CD4-positive, alpha-beta T cell (primary cell): ENCODE measurements around the gene TRMT1L. TPM values are rescaled to one million over a fixed set of nuclear protein-coding genes. Genes with fewer than 3 reads are reported as not detected.

Experiments used
- ATAC-seq: fragments of 200-7000 bp; cut with Tn5 transposase; one replicate; pipeline ENCODE4 v1.10.0; 2022; ENCODE audit warnings: mild to moderate bottlenecking; ENCODE audit not compliant: poor library complexity
- CTCF ChIA-PET: fragments of 350-600 bp; sonication (Branson Sonifier 250); formaldehyde crosslinking; loops from one replicate; lab custom pipeline; 2021; ENCODE audit warnings: antibody characterized with exemption, inconsistent platforms; lab: Charles Lee
- POLR2A ChIA-PET: fragments of 350-600 bp; sonication (Branson Sonifier 250); formaldehyde crosslinking; loops from one replicate; lab custom pipeline; 2021; ENCODE audit warnings: antibody characterized with exemption, inconsistent platforms; lab: Charles Lee
- DNase-seq, 14 experiments: peaks; one replicate each; pipeline ENCODE4 v3.0.0-alpha.2; 2013 to 2020; ENCODE audit warnings: mixed read lengths in 2 of 14
- H3K27ac ChIP-seq, 2 donors: one replicate each; pipeline versions ENCODE4 v1.5.1 to v1.7.0; 2013; ENCODE audit warnings: low read length in 2 of 2, low read depth in 1 of 2, mild to moderate bottlenecking in 1 of 2
- H3K27me3 ChIP-seq, 2 experiments: 1 replicate in 1 of 2; 2 replicates in 1 of 2; pipeline versions ENCODE4 v1.6.1 to v1.7.0; 2013; ENCODE audit warnings: low read length in 2 of 2, control low read depth in 1 of 2, mild to moderate bottlenecking in 1 of 2, moderate library complexity in 1 of 2; ENCODE audit not compliant: insufficient read depth in 2 of 2, control insufficient read depth in 1 of 2
- H3K36me3 ChIP-seq: one replicate; pipeline ENCODE4 v1.6.1; 2013; ENCODE audit warnings: low read length, control low read depth; ENCODE audit not compliant: insufficient read depth
- H3K4me1 ChIP-seq: one replicate; pipeline ENCODE4 v1.6.1; 2013; ENCODE audit warnings: low read length, control low read depth; ENCODE audit not compliant: insufficient read depth
- H3K4me3 ChIP-seq: one replicate; pipeline ENCODE4 v1.5.1; 2013; ENCODE audit warnings: mild to moderate bottlenecking, low read length, moderate library complexity
- H3K9me3 ChIP-seq, 2 experiments: 1 replicate in 1 of 2; 2 replicates in 1 of 2; pipeline versions ENCODE4 v1.6.1 to v1.7.0; 2013; ENCODE audit warnings: low read length in 2 of 2, mild to moderate bottlenecking in 2 of 2, control low read depth in 1 of 2, moderate library complexity in 1 of 2; ENCODE audit not compliant: control insufficient read depth in 1 of 2, insufficient read depth in 1 of 2
- H3K27ac Mint-ChIP-seq: one replicate; pipeline ENCODE4 v1.8.0; 2020; ENCODE audit warnings: mixed read lengths
- H3K27me3 Mint-ChIP-seq: one replicate; pipeline ENCODE4 v1.8.0; 2021; ENCODE audit warnings: mixed read lengths
- H3K36me3 Mint-ChIP-seq: one replicate; pipeline ENCODE4 v1.8.0; 2021; ENCODE audit warnings: low read depth, mixed read lengths
- H3K4me1 Mint-ChIP-seq: one replicate; pipeline ENCODE4 v1.8.0; 2021; ENCODE audit warnings: low read depth, mixed read lengths
- H3K4me3 Mint-ChIP-seq: one replicate; pipeline ENCODE4 v1.8.0; 2020; ENCODE audit warnings: mild to moderate bottlenecking, mixed read lengths
- H3K9me3 Mint-ChIP-seq: one replicate; pipeline ENCODE4 v1.8.0; 2020; ENCODE audit warnings: mixed read lengths
- intact Hi-C, 2 experiments: fragments of 100-400 bp; cut with DNase I in 1 of 2; cut with micrococcal nuclease in 1 of 2; formaldehyde crosslinking; loops; one replicate each; pipeline versions ENCODE4 v1.15.1 to v1.9.0; 2023 to 2025; cut with DNase I, micrococcal nuclease
- total RNA-seq, 174 experiments: library from RNA in 2 of 174; stranded (reverse) in 2 of 174; gene quantifications; one replicate each; pipeline ENCODE4 v1.2.3 and lab custom pipeline; 2021 to 2026
- TF ChIP-seq, protein P1 (sequence below): fragments of 200-600 bp; IDR thresholded peaks from one replicate; pipeline ENCODE4 v1.8.0; 2022; ENCODE audit warnings: antibody characterized with exemption, mild to moderate bottlenecking

Gene TRMT1L
- total RNA-seq, 2 experiments from 2014 or later, result 2.8 to 4.7 TPM

DNA sequence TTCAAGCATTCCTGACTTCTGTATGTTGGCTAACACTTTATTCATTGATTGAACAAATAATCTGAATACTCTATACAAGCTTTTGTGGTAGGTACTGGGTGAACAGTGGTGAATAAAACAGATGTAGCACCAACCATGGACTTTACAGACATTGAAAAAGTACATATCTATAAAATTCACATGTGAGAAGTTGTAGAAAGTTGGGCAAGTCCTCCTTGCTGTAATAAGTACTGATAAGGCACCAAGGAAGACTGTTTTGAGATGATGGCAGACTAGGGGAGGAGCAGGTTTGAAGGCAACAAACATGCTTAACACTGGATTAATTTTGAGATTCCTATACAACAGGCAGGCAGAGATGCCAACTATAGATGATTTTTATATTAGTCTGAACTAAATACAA, 69.0 kb downstream of the TRMT1L start:
- Mint-ChIP-seq H3K27me3 (no peaks in the 10 kb centered on the region), H3K4me1 (peaks cover 26% of the 10 kb centered on the region), H3K4me3 (no peak overlapping the region), H3K27ac (no peak overlapping the region), H3K9me3 (no peaks in the 10 kb centered on the region), H3K36me3 (peaks cover 62% of the 10 kb centered on the region)
- ChIA-PET CTCF (no interaction called here), POLR2A (no interaction called here)
- ATAC-seq, result no peak
- TF ChIP-seq, protein P1, sequence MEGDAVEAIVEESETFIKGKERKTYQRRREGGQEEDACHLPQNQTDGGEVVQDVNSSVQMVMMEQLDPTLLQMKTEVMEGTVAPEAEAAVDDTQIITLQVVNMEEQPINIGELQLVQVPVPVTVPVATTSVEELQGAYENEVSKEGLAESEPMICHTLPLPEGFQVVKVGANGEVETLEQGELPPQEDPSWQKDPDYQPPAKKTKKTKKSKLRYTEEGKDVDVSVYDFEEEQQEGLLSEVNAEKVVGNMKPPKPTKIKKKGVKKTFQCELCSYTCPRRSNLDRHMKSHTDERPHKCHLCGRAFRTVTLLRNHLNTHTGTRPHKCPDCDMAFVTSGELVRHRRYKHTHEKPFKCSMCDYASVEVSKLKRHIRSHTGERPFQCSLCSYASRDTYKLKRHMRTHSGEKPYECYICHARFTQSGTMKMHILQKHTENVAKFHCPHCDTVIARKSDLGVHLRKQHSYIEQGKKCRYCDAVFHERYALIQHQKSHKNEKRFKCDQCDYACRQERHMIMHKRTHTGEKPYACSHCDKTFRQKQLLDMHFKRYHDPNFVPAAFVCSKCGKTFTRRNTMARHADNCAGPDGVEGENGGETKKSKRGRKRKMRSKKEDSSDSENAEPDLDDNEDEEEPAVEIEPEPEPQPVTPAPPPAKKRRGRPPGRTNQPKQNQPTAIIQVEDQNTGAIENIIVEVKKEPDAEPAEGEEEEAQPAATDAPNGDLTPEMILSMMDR, result no peak
- intact Hi-C loops, result no loop called here
- no peaks in the 10 kb centered on the region for H3K9me3 ChIP-seq
- H3K4me1 ChIP-seq, result no peaks in the 10 kb centered on the region
- H3K27me3 ChIP-seq, result no peaks in the 10 kb centered on the region
- peaks cover 42% of the 10 kb centered on the region for H3K36me3 ChIP-seq
- no peak overlapping the region for H3K27ac ChIP-seq
- no peak for DNase-seq
- H3K4me3 ChIP-seq, result no peak overlapping the region

DNA sequence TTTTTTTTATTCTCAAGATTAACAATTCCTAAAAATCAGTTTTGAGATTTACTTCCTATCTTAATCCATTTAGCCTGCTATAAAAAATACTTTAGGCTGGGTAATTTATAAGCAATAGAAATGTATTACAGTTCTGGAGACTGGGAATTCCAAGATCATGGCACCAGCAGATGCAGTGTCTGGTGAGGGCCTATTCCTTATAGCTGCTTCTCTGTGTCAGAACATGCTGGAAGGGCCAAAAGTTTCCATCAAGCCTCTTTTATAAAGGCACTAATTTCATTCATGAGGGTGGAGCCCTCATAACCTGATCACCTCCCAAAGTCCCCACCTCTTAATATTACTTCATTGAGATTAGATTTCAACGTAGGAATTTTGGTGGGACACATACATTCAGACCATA, 69.7 kb downstream of the TRMT1L start:
- Histone ChIP-seq H3K27ac (no peak overlapping the region), H3K27me3 (no peaks in the 10 kb centered on the region), H3K9me3 (no peaks in the 10 kb centered on the region), H3K36me3 (peaks cover 39% of the 10 kb centered on the region), H3K4me1 (no peaks in the 10 kb centered on the region), H3K4me3 (no peak overlapping the region)
- no peak overlapping the region for H3K4me3 Mint-ChIP-seq
- POLR2A ChIA-PET, result no interaction called here
- TF ChIP-seq, protein P1, result no peak
- H3K27ac Mint-ChIP-seq, result no peak overlapping the region
- no peak for ATAC-seq
- intact Hi-C loops, result no loop called here
- no peaks in the 10 kb centered on the region for H3K9me3 Mint-ChIP-seq
- CTCF ChIA-PET, result no interaction called here
- H3K36me3 Mint-ChIP-seq, result peaks cover 58% of the 10 kb centered on the region
- peaks cover 26% of the 10 kb centered on the region for H3K4me1 Mint-ChIP-seq
- H3K27me3 Mint-ChIP-seq, result no peaks in the 10 kb centered on the region
- DNase-seq, result no peak

DNA sequence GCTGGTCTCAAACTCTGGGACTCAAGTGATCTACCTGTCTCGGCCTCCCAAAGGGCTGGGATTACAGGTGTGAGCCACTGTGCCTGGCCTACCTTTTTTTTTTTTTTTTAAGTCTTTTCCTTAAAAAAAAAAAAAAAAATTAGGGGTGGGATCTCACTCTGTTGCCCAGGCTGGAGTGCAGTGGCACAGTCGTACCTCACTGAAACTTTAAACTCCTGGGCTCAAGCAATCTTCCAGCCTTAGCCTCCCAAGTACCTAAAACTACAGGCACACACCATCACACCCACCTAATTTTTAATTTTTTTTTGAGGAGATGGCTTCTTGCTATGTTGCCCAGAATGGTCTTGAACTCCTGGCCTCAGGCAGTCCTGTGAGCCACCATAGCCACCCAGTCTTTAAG, 72.9 kb downstream of the TRMT1L start:
- Histone ChIP-seq H3K4me3 (no peak overlapping the region), H3K9me3 (no peaks in the 10 kb centered on the region), H3K27ac (no peak overlapping the region), H3K36me3 (peaks cover 16% of the 10 kb centered on the region), H3K4me1 (no peaks in the 10 kb centered on the region), H3K27me3 (no peaks in the 10 kb centered on the region)
- intact Hi-C loops, result no loop called here
- Mint-ChIP-seq H3K36me3 (peaks cover 40% of the 10 kb centered on the region), H3K27ac (no peak overlapping the region), H3K4me1 (peaks cover 37% of the 10 kb centered on the region), H3K9me3 (no peaks in the 10 kb centered on the region), H3K4me3 (no peak overlapping the region), H3K27me3 (no peaks in the 10 kb centered on the region)
- POLR2A ChIA-PET, result no interaction called here
- ATAC-seq (no peak), DNase-seq (no peak)
- CTCF ChIA-PET, result no interaction called here
- TF ChIP-seq, protein P1, result no peak
